GM21447 (cell line): ENCODE results near the gene IQCK.

Experiments used
- ATAC-seq: cut with Tn5 transposase; IDR thresholded peaks from one replicate; pipeline ENCODE4 v1.9.1; 2021; ENCODE audit not compliant: unreplicated experiment

Gene IQCK

DNA sequence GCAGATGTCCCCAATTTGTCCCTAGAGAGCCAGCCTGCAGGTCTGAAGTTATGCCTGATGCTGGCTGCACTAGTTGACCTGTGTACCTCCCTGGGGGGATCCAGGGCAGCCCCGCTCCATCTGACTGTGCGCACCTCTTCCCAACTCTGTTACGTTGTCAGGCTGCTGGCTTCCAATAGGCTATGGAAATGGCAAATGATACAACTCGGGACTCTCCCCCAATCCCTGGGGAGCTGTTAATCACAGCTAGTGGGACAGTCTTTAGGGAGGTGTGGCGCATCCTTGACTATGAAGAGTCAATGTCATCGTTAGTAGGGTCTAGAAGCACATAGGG is 136.4 kb downstream of the IQCK start:
- no peak for ATAC-seq

DNA sequence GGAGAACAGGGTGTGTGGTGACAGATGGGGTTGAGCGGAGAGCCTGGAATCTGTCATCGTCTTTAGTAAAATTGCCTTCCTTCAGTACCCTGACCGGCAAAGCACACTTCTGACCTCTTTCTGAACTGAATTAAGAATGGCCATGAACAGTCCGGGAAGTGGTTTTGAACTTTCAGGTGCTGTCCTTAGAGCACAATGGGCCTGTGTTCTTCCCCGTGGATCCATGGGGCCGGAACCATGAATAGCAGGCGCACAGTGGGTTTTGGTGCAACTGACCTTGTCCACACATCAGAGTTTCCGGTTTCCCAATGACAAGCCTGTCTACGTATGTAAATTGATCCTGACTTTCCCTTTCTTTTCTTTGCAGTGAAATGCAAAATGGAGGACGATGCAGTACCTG is 138.0 kb downstream of the IQCK start:
- ATAC-seq: no peak

DNA sequence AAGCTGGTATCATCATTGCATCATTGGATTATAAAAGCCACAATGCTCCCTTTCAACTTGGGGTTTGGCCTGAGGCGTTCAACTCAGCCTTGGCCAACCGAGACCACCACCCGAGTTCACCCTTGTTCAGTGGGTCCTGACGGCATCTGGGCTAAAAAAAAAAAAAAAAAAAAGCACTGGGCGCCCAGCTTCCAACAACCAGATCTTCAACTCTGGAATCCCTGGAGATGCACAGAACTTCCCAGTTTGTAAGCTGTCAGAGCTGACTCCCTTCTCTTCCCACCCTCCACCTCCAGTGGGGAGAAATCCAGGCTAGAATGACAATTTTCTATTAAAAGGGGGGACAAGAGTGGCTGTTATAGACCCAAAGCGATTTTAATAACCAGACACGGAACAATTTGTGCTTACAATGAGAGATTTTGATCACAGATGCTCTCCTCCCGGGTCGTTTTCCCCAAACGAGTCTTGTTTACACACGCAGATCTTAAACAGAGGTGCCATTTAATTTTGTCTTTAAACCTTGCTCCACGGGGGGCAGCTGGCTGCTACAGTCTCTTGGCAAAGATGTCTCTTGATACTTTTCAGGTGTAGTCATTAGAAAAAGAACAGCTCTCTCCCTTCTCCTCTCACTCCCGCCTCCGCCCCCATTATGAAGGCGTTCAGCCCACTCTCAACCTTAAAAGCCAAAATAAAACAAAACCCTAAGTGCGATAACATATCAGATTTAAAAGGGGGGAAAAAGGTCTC is 139.7 kb downstream of the IQCK start:
- no peak for ATAC-seq

DNA sequence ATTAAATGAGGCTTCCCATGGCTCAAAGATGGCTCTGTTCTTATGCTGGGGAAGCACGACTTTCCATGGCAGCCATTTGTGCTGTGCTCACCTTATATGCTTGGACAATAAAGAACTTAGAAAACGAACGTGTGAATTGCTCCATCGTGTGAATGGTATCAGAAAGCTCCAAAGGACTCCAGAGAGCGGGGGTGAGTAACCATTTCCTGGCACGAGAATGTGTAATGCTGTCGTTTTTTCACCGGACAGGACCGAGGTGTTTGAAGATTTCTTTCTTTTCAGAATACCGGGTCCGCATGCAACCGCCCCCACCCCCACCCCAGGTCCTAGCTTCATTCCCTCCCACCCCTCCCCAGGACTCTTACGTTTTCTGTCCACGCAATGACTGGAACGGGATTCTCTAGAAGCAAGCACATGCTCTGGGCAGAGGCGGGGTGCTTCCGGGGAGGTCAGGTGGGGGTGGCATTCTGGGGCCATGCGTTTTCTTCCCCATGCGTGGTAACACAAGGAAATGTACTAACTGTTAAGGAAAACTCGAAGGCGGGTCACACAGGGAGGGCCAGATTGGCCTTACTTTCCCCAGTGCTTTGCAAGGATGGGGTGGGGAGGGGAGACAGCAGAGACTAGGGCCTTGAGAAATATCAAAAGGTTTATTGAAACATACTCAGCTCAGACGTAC is 140.4 kb downstream of the IQCK start:
- ATAC-seq: no peak

GRCh38 chr16:19859166-19859565 is 141.1 kb downstream of the IQCK start:
- ATAC-seq: no peak

DNA sequence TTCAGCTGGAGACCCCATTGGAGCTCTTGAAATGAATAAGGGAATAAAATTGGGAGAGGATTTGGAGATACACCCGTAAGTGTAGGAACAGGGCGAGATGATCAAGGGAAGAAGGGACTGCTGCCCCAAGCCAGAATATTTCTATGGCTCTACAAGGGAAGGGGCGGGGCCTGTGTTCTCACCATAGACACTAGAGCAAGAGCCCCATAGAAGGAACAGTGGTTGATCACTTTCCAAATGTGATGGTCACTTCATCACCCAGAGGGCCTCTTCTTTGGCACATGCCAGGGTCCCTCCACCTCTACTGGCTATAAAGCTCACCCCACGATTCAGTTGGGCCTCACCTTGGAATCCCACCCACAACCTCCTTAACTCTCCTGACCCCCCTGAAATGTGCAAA is 141.5 kb downstream of the IQCK start:
- no peak for ATAC-seq

GRCh38 chr16:19860166-19861041 is 142.3 kb downstream of the IQCK start:
- no peak for ATAC-seq

DNA sequence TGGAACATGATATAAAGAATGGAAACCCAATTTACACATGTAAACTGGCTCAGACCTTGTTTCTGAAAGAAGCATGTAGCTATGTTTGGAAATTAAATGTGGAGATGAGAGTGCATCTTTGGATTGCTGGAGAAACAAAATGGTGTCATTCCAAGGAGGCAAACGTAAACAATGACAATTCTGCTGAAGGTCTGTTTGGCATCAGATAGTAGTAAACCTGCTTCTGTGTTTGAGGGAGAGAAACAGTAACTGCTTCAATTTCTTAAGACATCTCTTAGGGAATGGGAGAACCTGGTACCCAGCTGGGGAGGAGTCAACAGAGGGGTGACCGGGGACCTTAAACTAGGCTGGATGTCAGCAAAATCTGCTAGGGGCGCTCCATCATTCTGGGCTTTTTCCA is 143.1 kb downstream of the IQCK start:
- no peak for ATAC-seq

DNA sequence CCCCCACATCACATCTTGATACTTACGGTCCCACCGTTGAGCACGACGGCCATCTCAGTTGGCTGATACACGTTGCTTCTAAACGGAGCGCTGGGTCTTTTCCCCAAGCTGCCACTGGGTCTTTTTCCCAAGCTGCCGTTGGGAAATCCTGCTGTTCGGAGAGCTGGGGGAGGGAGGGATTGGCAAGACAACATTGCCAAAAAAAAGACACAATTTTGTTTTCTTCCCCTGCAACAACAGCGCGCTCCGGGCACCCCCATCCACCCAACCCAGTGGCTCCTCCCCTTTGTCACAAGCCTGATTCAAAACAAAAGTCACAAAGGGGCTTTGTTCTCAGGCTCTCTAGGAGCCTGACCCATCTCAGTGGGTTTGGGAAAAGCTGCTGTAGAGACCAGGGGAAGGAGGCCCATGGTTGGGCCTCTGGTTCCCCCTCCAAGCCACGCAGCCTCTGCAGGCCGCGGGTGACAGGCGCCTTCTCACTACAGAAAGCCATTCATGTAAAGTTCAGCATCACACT is 143.8 kb downstream of the IQCK start:
- ATAC-seq: no peak

DNA sequence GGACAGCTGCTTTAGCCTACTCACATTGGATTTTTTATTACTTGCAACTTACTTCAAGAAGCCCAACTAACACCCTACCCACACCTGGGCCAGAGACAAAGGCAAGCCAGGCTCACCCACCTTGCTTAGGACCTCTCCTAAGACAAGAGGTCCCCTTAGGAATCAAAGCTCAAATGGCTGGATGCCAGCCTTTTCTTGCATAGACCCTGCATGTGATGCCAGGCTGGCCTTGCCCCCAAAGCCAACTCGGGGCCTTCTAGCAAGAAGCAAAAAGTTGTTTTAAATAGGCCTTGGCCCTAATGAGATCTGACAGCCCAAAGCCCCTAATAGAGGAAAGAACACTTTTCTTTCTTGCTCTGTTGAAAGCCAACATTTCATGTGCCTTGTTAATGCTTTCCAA is 145.9 kb downstream of the IQCK start:
- no peak for ATAC-seq

- no peak for ATAC-seq
Measured at GRCh38 chr16:19864566-19864965, 146.5 kb downstream of the IQCK start.

GRCh38 chr16:19868421-19868820 is 150.3 kb downstream of the IQCK start:
- no peak for ATAC-seq

DNA sequence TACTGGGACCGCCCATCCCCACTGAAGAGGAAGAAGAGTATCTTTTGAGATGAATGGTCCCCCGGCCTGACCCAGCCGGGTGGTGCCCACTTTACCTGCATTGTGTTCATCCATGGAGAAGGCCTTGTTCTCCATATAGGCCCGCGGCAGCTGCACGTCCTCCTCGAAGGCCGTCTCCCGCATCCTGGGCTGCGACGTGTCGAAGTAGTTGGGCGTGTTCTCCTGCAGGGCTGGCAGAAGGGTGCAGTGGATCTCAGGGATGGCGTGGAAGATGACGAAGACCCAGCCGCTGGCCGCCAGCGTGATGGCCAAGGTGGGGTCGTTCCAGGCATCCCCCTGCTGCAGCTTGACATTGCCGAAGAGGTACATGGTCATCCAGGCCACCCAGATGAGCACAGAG is 153.7 kb downstream of the IQCK start:
- ATAC-seq: no peak

DNA sequence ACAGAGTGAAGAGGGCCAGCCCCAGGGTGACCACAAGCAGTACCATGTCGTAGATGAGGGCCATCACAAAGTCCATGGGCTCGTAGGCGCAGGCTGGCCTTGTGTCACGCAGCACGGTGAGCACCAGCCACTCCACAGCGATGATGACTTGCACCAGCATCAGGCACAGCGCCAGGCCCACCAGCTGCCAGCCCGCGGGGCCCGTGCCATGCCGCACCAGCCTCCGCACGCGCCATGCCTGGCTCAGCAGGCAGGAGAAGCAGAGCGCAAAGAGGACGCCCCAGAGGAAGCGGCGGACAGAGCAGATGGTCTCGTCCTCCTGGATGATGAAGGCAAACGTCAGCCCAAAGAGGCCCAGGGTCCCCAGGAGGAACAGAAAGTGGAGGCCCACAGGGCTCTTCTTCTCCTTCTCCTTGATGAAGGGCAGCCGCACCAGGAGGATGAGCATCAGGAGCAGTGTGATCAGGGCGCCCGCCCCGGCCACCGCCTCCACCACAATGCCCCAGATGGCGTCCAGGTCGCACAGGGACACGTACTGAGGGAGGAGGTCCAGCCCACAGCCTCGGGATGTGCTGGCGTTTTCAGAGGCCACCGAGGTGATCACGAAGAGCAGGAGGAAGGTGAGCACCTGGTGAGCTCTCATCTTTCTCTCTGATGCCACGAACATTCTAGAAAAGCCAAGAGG is 154.2 kb downstream of the IQCK start:
- no peak for ATAC-seq

- no peak for ATAC-seq
Measured at GRCh38 chr16:19872935-19873334, 154.9 kb downstream of the IQCK start.

GRCh38 chr16:19874026-19874425 is 156.0 kb downstream of the IQCK start:
- no peak for ATAC-seq

- ATAC-seq: no peak
Measured at GRCh38 chr16:19874851-19875546, 156.9 kb downstream of the IQCK start.

GRCh38 chr16:19875900-19876299 is 157.8 kb downstream of the IQCK start:
- ATAC-seq: no peak

GRCh38 chr16:19876501-19877059 is 158.5 kb downstream of the IQCK start:
- ATAC-seq: no peak

GRCh38 chr16:19878757-19879156 is 160.7 kb downstream of the IQCK start:
- no peak for ATAC-seq
